HG03571 (cell line): ENCODE results near the gene SURF2.

ENCODE experiments used
- ATAC-seq: cut with Tn5 transposase; IDR thresholded peaks from one replicate; pipeline ENCODE4 v1.9.1; 2021; ENCODE audit not compliant: unreplicated experiment

SURF2 gene

GRCh38 chr9:133335924-133336811, 20.2 kb upstream of the SURF2 start, which contains the start of gene SURF6:
TSS of gene SURF6 (minus strand) at chr9:133336188. CDS start at chr9:133336132, 56 bp downstream.
- peak; percentile 69 for ATAC-seq

GRCh38 chr9:133339641-133340040, 16.7 kb upstream of the SURF2 start:
- no peak for ATAC-seq

GRCh38 chr9:133340256-133340655, 16.1 kb upstream of the SURF2 start:
- ATAC-seq: no peak

GRCh38 chr9:133340916-133341315, 15.4 kb upstream of the SURF2 start:
- no peak for ATAC-seq

- ATAC-seq: no peak
Measured at GRCh38 chr9:133341369-133342068, 14.8 kb upstream of the SURF2 start.

DNA sequence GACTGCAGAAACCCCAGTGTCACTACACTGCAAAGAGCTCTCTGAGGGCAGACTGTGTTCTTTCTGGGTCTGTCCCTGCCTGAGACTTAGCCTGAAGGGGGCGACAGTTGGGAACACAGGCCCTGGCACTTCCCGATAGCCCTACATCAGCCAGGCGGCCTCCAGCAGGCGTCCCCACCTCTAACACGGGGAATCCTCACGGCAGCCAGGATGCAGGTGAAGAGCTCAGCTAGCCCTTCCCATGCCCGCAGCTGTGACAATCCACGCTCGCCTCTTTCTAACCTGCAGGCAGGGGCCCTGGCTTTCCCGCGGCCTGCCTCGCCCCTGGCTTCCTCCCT, 14.3 kb upstream of the SURF2 start:
- ATAC-seq: no peak

GRCh38 chr9:133342570-133342969, 13.8 kb upstream of the SURF2 start:
- ATAC-seq: no peak

GRCh38 chr9:133344071-133344470, 12.3 kb upstream of the SURF2 start:
- no peak for ATAC-seq

GRCh38 chr9:133344979-133345378, 11.4 kb upstream of the SURF2 start:
- no peak for ATAC-seq

- no peak for ATAC-seq
Measured at GRCh38 chr9:133345596-133345995, 10.8 kb upstream of the SURF2 start.

GRCh38 chr9:133346021-133346785, 10.1 kb upstream of the SURF2 start:
- no peak for ATAC-seq

GRCh38 chr9:133347515-133347984, 8.8 kb upstream of the SURF2 start:
- peak; percentile 35 for ATAC-seq

DNA sequence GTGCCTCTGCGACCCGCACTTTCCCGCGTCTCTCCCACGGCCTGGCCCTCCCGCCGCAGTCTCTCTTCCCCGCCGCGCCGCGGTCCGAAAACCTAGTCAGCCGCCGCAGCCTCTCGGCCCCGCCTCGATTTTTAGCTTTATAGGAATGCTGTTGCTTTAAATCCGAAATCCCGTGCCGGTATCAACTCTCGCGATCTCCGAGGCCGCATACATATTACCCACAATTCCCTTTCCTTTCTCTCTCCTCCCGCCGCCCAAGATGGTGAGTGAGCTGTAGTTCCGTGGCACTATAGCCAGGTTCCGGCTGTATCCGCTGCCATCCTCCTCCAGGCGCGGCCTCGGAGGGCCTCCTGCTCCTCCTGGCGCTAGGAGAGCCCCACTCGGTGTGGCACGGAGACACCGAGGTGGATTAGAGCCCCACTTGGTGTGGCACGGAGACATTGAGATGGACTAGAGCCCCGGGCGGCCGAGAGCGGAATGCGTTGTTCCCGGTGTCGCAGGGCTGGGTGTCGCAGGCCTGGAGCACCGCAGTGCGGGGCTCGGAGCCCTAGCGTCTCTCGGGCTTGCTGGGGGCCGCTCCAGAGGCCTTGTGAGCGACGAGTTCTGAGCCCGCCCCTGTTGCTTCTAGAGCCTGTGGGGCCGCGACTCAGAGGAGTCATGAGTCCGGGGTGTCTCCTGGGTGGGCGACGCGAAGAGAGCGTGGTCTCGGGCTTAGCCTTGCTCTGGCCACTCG, 8.2 kb upstream of the SURF2 start, which contains the start of the genes MED22 and RPL7A:
MED22 (minus strand) TSS at position 147 of the 733 bp plus-strand sequence. CDS start 1,469 bp downstream, outside the sequence.
RPL7A (plus strand) TSS at position 234 of the 733 bp plus-strand sequence; CDS start at position 260, 26 bp downstream.
- ATAC-seq: peak; percentile 76

DNA sequence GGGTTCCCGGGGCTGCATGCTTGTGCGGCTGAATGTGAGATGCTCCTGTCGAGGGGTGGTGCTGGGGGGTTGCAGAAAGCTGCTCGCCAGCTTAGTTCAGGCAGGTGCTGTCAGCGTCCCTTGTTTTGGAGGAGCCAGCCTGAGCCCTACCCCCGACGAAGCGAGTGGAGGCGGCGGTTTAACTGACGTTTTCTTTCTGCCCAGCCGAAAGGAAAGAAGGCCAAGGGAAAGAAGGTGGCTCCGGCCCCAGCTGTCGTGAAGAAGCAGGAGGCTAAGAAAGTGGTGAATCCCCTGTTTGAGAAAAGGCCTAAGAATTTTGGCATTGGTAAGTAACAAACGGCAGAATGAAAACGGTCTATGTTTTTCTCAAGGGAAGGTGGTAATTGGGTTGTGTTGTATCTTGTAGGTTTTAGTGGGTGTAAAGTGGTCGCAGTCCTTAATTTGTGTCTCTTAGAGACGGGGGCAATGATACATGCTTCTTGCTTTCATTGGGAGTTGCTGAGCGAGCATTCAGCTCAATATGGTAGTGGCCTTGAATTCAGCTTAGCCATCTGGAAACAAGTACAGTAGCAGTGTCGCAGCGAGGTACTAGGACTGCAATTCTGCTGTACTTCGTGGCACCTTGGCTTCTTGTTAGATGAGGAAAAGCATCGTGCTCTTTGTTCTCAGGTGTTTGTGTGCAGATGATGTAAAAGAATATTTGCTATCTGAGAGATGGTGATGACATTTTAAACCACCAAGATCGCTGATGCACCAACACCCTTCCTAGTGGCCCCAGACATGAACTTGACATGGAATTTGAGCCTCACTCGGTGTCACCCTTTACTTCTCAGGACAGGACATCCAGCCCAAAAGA, 7.4 kb upstream of the SURF2 start:
- ATAC-seq: no peak

- no peak for ATAC-seq
Measured at GRCh38 chr9:133349965-133350616, 6.3 kb upstream of the SURF2 start.

GRCh38 chr9:133351526-133351907, 4.8 kb upstream of the SURF2 start:
- no peak for ATAC-seq

DNA sequence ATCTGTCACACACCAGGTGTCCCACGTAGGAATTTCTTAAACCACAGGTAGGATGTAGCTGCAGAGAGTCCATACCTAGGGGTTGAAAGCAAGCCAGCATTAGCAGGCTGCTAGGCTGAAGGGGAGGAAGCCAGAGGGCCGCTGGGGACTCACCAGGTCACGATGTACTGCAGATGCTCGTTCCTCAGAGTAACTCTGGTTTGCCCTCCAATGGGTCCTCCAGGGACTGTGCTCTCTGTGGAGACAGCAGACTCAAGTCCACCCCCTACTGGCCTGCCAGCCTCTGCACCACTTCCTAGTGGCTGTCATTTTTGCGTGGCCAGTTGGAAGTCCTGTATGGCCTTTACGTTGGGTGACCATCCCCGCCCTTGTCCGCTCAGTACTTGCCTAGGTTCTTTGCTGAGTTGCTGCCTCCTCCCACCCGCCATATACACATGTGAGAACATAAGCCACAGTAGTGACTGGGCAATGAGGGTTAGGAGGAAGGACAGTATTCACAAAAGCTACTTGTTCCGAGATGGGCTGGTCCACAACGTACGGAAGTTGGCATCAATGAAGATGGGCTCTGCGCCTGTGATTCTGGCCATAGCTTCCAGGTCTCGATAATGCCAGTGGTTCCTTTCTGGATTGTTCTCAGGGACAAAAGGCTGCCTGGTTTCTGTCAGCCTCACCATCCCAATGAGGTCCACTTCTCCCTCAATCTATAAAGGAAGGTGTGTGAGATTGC, 4.3 kb upstream of the SURF2 start:
- ATAC-seq: no peak

DNA sequence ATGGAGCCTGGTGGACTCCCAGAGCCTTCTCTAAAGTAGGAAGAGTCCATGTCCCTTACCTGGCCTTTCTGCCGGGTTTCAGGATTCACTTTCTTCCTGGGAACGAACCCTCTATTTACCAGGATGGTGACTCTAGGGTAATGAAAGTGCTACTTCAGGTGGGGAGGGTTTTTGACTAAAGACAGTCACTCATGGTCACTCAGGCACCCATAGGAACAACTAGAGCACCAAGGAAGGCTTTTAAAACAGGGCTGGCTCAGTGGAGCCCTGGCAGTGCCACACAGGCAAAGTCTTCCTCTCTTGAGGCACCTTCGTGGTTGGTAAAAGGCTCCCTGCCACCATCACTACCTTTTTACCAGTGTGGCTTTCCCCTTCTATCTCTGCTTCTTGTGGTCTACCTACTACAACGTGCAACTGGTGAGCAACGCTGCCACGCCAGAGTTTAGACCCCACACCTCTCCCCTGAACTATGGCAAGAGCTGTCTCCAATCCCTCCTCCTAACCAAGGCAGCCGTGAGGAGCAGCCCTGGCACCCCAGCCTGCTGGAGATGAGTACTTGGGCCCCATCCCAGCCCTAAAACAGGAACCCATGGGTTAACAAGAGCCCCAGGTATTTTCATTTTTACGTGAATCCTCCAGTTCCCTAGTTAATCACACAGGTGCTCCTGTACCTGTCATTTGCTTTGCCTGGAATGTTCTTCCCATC, 3.6 kb upstream of the SURF2 start:
- ATAC-seq: no peak
